Measurements from ENCODE around the gene CYP26B1.

Gene CYP26B1

DNA sequence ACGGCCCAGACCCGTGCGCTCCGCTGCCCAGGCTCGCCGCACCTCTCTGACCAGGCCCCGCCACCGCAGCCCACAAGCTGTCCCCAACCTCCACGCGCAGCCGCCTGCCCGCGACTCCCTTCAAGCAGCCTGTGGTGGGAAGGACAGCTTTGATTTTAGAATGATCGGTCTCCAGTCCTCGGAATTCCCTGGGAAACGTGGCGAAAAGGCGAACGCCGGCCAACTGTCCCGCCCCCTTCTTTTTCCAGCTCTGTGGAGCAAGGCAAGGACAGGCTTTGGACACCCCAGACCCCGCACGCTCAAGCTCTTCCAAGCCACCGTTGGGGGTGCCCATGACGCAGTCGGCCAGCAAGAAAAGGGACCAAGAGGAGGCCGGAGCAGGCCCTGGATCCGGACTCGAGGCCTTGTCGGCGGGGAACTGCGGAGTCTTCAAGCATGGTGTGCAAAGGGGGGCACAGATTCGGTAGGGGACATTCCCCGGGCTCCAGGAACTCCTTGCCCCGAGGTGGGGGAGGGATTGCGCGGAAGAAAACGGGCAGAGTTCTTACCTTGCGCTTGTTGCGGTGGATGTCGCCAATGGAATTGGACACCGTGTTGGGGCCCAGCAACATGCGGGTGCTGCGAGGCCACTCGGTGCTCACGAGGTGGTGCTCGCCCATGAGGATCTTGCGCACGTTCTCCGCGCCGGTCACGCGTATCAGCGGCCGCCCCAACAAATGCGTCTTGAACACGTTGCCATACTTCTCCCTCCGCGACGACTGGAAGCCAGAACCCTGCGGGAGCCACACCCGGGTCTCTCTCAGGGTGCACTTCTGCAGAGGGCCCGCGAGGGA is 4.0 kb downstream of the CYP26B1 start:
- Histone ChIP-seq H3K27me3 (replicated peaks; ENCODE audit: insufficient read depth, low read length) (peaks cover 15% of the 10 kb centered on the region), H3K79me2 (ENCODE audit: low read length) (no peaks in the 10 kb centered on the region), H3K36me3 (replicated peaks; ENCODE audit: insufficient read depth, low read length) (no peaks in the 10 kb centered on the region), H2AFZ (ENCODE audit: low read length) (no peak overlapping the region), H3K4me2 (ENCODE audit: low read depth, low read length) (no peak overlapping the region), H4K20me1 (ENCODE audit: insufficient read depth, low read length) (no peaks in the 10 kb centered on the region), H3K9me3 (replicated peaks; ENCODE audit: insufficient read depth, low read length) (no peaks in the 10 kb centered on the region), H3K4me1 (ENCODE audit: low read length) (peaks cover 4% of the 10 kb centered on the region; the same call in 1 of the 2 replicates), H3F3A (ENCODE audit: insufficient read depth, low read length) (no peaks in the 10 kb centered on the region), H3K27ac (ENCODE audit: low read length) (no peak overlapping the region), H3K9me2 (replicated peaks; ENCODE audit: insufficient read depth, low read length) (no peaks in the 10 kb centered on the region), H3K4me3 (ENCODE audit: low read length) (no peak overlapping the region), H3K9ac (ENCODE audit: low read length) (no peak overlapping the region)
- TF ChIP-seq, protein P1, sequence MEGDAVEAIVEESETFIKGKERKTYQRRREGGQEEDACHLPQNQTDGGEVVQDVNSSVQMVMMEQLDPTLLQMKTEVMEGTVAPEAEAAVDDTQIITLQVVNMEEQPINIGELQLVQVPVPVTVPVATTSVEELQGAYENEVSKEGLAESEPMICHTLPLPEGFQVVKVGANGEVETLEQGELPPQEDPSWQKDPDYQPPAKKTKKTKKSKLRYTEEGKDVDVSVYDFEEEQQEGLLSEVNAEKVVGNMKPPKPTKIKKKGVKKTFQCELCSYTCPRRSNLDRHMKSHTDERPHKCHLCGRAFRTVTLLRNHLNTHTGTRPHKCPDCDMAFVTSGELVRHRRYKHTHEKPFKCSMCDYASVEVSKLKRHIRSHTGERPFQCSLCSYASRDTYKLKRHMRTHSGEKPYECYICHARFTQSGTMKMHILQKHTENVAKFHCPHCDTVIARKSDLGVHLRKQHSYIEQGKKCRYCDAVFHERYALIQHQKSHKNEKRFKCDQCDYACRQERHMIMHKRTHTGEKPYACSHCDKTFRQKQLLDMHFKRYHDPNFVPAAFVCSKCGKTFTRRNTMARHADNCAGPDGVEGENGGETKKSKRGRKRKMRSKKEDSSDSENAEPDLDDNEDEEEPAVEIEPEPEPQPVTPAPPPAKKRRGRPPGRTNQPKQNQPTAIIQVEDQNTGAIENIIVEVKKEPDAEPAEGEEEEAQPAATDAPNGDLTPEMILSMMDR (IDR thresholded peaks at IDR 0.05; ENCODE audit: low read length), result no peak
- TF ChIP-seq EZH2 (optimal IDR thresholded peaks at IDR 0.05; ENCODE audit: low read depth, low read length), result no peak
- no peak for TF ChIP-seq EZH2phosphoT487 (IDR thresholded peaks at IDR 0.05; ENCODE audit: low read length)
- no peak for DNase-seq

DNA sequence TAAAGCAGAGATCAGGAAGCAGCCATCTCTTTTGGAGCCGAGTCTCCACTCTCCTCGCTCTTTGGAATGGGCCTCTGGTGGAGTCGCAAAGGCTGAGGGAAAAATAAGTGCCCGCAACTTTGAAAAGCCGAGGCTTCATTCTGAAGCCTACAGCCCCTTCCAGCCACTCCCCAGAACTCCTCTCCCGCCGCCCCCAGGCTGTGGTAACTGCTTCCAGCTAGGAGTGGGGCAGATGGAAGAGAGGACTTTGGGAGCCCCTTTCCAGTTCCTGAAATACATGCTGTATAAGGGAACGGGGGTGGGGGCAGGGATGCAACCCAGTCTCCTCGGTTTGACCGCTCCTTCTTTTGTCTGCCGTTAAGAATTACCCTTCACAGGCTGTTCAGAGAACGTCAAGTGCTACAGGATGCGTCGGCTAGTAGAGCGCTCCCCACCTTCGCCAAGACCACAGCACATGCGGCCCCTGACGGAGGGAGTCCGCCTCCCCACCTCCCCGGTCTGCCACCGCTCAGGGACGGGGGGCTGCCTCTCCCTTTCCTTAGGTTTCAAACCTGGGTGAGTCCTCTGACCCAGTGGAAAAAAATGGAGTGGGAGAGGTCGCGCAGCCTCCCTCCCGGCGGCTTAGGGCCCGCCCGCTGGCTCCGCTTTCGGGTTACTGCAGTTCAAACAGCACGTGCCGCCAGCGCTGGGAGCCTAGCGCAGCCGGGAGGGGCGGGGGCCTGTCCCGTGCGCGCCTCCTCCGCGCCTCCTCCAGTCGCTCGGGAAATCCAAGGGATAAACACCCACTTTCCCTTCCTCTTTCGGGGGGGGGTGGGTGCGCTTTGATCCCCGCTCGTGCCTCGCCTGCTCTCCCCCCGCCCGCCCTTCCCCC is 4.9 kb downstream of the CYP26B1 start:
- H3K4me3 ChIP-seq (ENCODE audit: low read length), result no peak overlapping the region
- H3K9ac ChIP-seq (ENCODE audit: low read length), result no peak overlapping the region
- no peaks in the 10 kb centered on the region for H3K9me2 ChIP-seq (replicated peaks; ENCODE audit: insufficient read depth, low read length)
- TF ChIP-seq EZH2 (optimal IDR thresholded peaks at IDR 0.05; ENCODE audit: low read depth, low read length), result no peak
- TF ChIP-seq, protein P1 (IDR thresholded peaks at IDR 0.05; ENCODE audit: low read length), result no peak
- no peak for TF ChIP-seq EZH2phosphoT487 (IDR thresholded peaks at IDR 0.05; ENCODE audit: low read length)
- no peak overlapping the region for H3K27ac ChIP-seq (ENCODE audit: low read length)
- H3K9me3 ChIP-seq (replicated peaks; ENCODE audit: insufficient read depth, low read length), result no peaks in the 10 kb centered on the region
- no peaks in the 10 kb centered on the region for H3K36me3 ChIP-seq (replicated peaks; ENCODE audit: insufficient read depth, low read length)
- no peaks in the 10 kb centered on the region for H4K20me1 ChIP-seq (ENCODE audit: insufficient read depth, low read length)
- DNase-seq, result no peak
- H3K4me2 ChIP-seq (ENCODE audit: low read depth, low read length), result no peak overlapping the region
- H3F3A ChIP-seq (ENCODE audit: insufficient read depth, low read length), result no peaks in the 10 kb centered on the region
- H3K79me2 ChIP-seq (ENCODE audit: low read length), result no peaks in the 10 kb centered on the region
- H3K27me3 ChIP-seq (replicated peaks; ENCODE audit: insufficient read depth, low read length), result peaks cover 12% of the 10 kb centered on the region
- H2AFZ ChIP-seq (ENCODE audit: low read length), result no peak overlapping the region
- peaks cover under 1% of the 10 kb centered on the region; the same call in 1 of the 2 replicates for H3K4me1 ChIP-seq (ENCODE audit: low read length)

DNA sequence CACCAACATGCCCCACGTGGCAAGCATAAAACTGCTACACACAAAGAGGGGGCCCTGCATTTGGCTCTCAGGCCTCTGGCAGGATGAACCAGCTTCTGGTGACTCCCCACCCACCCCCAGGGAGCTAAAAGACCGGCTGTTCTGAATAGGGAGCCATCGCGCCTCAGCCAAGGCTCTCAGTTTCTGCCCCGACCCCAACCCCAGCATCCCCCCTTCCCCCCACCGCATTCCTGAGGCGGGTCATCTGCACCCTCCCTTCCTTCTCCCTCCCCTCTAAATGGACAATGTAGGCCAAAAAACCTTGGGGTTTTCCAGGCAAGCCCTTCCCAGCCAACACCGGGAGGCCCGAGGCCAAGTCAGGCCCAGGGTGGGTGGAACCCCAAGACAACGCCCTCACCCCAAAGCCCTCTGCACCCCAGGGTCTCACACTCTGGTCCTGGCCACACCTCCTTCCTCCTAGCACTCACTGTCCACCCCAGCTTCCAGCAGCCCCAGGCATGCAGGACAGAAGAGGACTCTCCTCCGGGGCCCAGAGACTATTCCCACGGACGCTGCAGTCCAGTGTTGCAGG is 5.7 kb downstream of the CYP26B1 start:
- Histone ChIP-seq H3F3A (ENCODE audit: insufficient read depth, low read length) (no peaks in the 10 kb centered on the region), H3K27me3 (replicated peaks; ENCODE audit: insufficient read depth, low read length) (peaks cover 12% of the 10 kb centered on the region), H3K4me2 (ENCODE audit: low read depth, low read length) (no peak overlapping the region), H3K9me3 (replicated peaks; ENCODE audit: insufficient read depth, low read length) (no peaks in the 10 kb centered on the region), H3K36me3 (replicated peaks; ENCODE audit: insufficient read depth, low read length) (no peaks in the 10 kb centered on the region), H3K9me2 (replicated peaks; ENCODE audit: insufficient read depth, low read length) (no peaks in the 10 kb centered on the region), H3K79me2 (ENCODE audit: low read length) (no peaks in the 10 kb centered on the region), H3K4me1 (ENCODE audit: low read length) (no peaks in the 10 kb centered on the region), H3K27ac (ENCODE audit: low read length) (no peak overlapping the region), H3K9ac (ENCODE audit: low read length) (no peak overlapping the region), H4K20me1 (ENCODE audit: insufficient read depth, low read length) (no peaks in the 10 kb centered on the region), H2AFZ (ENCODE audit: low read length) (no peak overlapping the region), H3K4me3 (ENCODE audit: low read length) (no peak overlapping the region)
- no peak for DNase-seq
- TF ChIP-seq EZH2 (optimal IDR thresholded peaks at IDR 0.05; ENCODE audit: low read depth, low read length), result no peak
- no peak for TF ChIP-seq EZH2phosphoT487 (IDR thresholded peaks at IDR 0.05; ENCODE audit: low read length)
- TF ChIP-seq, protein P1 (IDR thresholded peaks at IDR 0.05; ENCODE audit: low read length), result no peak

Measured in MM.1S (cell line).